Liver (tissue), 9 donors: ENCODE measurements around the gene OSBPL9. TPM values are rescaled to one million over a fixed set of nuclear protein-coding genes. Genes with fewer than 3 reads are reported as not detected.

ENCODE experiments used
- DNase-seq: peaks from one replicate; pipeline ENCODE4 v3.0.0-alpha.2; 2017; ENCODE audit warnings: low spot score
- H3K27ac ChIP-seq, 2 donors: one replicate each; pipeline ENCODE4 v1.7.0; 2013; ENCODE audit warnings: inconsistent platforms in 2 of 2, low read length in 2 of 2, control low read depth in 1 of 2, low read depth in 1 of 2, mild to moderate bottlenecking in 1 of 2
- H3K27me3 ChIP-seq, 4 donors: one replicate each; pipeline versions ENCODE4 v1.6.1 to v1.7.0; 2013; ENCODE audit warnings: low read length in 3 of 4, inconsistent platforms in 1 of 4, mild to moderate bottlenecking in 1 of 4, moderate library complexity in 1 of 4; ENCODE audit not compliant: control insufficient read depth in 4 of 4, insufficient read depth in 4 of 4
- H3K36me3 ChIP-seq, 4 donors: one replicate each; pipeline versions ENCODE4 v1.6.1 to v1.7.0; 2013; ENCODE audit warnings: low read length in 3 of 4, mild to moderate bottlenecking in 3 of 4, low read depth in 1 of 4, moderate library complexity in 1 of 4; ENCODE audit not compliant: control insufficient read depth in 4 of 4, insufficient read depth in 3 of 4
- H3K4me1 ChIP-seq, 4 donors: one replicate each; pipeline versions ENCODE4 v1.6.1 to v1.7.0; 2013; ENCODE audit warnings: low read length in 3 of 4, mild to moderate bottlenecking in 3 of 4, moderate library complexity in 1 of 4; ENCODE audit not compliant: control insufficient read depth in 4 of 4, insufficient read depth in 4 of 4
- H3K4me3 ChIP-seq, 3 donors: one replicate each; pipeline versions ENCODE4 v1.6.1 to v1.7.0; 2013; ENCODE audit warnings: low read length in 3 of 3, control low read depth in 1 of 3, low read depth in 1 of 3, mild to moderate bottlenecking in 1 of 3
- H3K9ac ChIP-seq, 2 donors: one replicate each; pipeline ENCODE4 v1.7.0; 2013; ENCODE audit warnings: low read length in 2 of 2, mild to moderate bottlenecking in 2 of 2, moderate library complexity in 2 of 2, control low read depth in 1 of 2, low read depth in 1 of 2
- H3K9me3 ChIP-seq, 4 donors: one replicate each; pipeline versions ENCODE4 v1.6.1 to v1.7.0; 2013; ENCODE audit warnings: low read length in 3 of 4; ENCODE audit not compliant: control insufficient read depth in 4 of 4
- EGR1 ChIP-seq, 2 donors: IDR thresholded peaks; 2 replicates each; pipeline ENCODE4 v1.6.1; 2016 to 2018; ENCODE audit warnings: antibody characterized with exemption in 2 of 2, low read depth in 2 of 2
- FOXA1 ChIP-seq: IDR thresholded peaks from 2 replicates; pipeline ENCODE4 v1.6.1; 2016; ENCODE audit warnings: antibody characterized with exemption
- FOXA2 ChIP-seq: IDR thresholded peaks from 2 replicates; pipeline ENCODE4 v1.6.1; 2016; ENCODE audit warnings: antibody characterized with exemption
- GABPA ChIP-seq, 2 donors: IDR thresholded peaks in 1 of 2; conservative IDR thresholded peaks in 1 of 2; 2 replicates each; pipeline ENCODE4 v1.6.1; 2016; ENCODE audit warnings: antibody characterized with exemption in 2 of 2, mild to moderate bottlenecking in 1 of 2, moderate library complexity in 1 of 2
- HNF4A ChIP-seq, 2 donors: conservative IDR thresholded peaks; 2 replicates each; pipeline ENCODE4 v1.6.1; 2016; ENCODE audit warnings: antibody characterized with exemption in 2 of 2, mild to moderate bottlenecking in 2 of 2
- HNF4G ChIP-seq: IDR thresholded peaks from 2 replicates; pipeline ENCODE4 v1.6.1; 2016; ENCODE audit warnings: antibody characterized with exemption
- JUND ChIP-seq, 2 donors: IDR thresholded peaks; 2 replicates each; pipeline ENCODE4 v1.6.1; 2016; ENCODE audit warnings: antibody characterized with exemption in 2 of 2
- NR2F2 ChIP-seq: IDR thresholded peaks from 2 replicates; pipeline ENCODE4 v1.6.1; 2016; ENCODE audit warnings: antibody characterized with exemption
- RAD21 ChIP-seq, 2 donors: IDR thresholded peaks; 2 replicates each; pipeline ENCODE4 v1.6.1; 2016; ENCODE audit warnings: antibody characterized with exemption in 2 of 2, mild to moderate bottlenecking in 2 of 2
- RXRA ChIP-seq, 2 donors: IDR thresholded peaks; 2 replicates each; pipeline ENCODE4 v1.6.1; 2017 to 2018; ENCODE audit warnings: antibody characterized with exemption in 2 of 2, mild to moderate bottlenecking in 1 of 2
- SP1 ChIP-seq: IDR thresholded peaks from 2 replicates; pipeline ENCODE4 v1.6.1; 2018; ENCODE audit warnings: antibody characterized with exemption, mild to moderate bottlenecking
- TAF1 ChIP-seq: conservative IDR thresholded peaks from 2 replicates; pipeline ENCODE4 v1.6.1; 2016; ENCODE audit warnings: antibody characterized with exemption, mild to moderate bottlenecking
- YY1 ChIP-seq: IDR thresholded peaks from 2 replicates; pipeline ENCODE4 v1.6.1; 2016; ENCODE audit warnings: antibody characterized with exemption, mild to moderate bottlenecking
- WGBS: extraction: QIAGEN DNeasy Blood & Tissue Kit; methylation state at CpG from one replicate; pipeline ENCODE4 v1.1.7; 2013; 5-methylcytosine and 5-hydroxymethylcytosine counted together
- polyA plus RNA-seq, 2 donors: library from polyadenylated mRNA; stranded (reverse) in 1 of 2; unstranded in 1 of 2; fragments of 200-250 nt in 1 of 2; fragments of >200 nt in 1 of 2; fragmentation: Nextera tagmentation in 1 of 2; extraction: Ambion mirVana in 1 of 2; gene quantifications; one replicate each; pipeline versions ENCODE4 v1.2.1 to v1.2.3, GENCODE V29; 2013 to 2015
- total RNA-seq, 2 donors: library from RNA; depleted of rRNA; stranded (reverse); fragments of >200 nt; gene quantifications; one replicate each; pipeline ENCODE4 v1.2.3, GENCODE V29; 2014
- TF ChIP-seq, protein P1 (sequence below): IDR thresholded peaks from 2 replicates; pipeline ENCODE4 v1.6.1; 2016; ENCODE audit warnings: antibody characterized with exemption, mild to moderate bottlenecking
- TF ChIP-seq, protein P2 (sequence below): fragments of 150-350 bp; IDR thresholded peaks from 2 replicates; pipeline ENCODE4 v1.5.1; 2017; ENCODE audit warnings: improper control_type of control experiment, low read depth, low read length; ENCODE audit not compliant: missing input control
- TF ChIP-seq, protein P3 (sequence below): IDR thresholded peaks from 2 replicates; pipeline ENCODE4 v1.6.1; 2016; ENCODE audit warnings: antibody characterized with exemption
- TF ChIP-seq, protein P4 (sequence below): IDR thresholded peaks from 2 replicates; pipeline ENCODE4 v1.6.1; 2016; ENCODE audit warnings: antibody characterized with exemption
- TF ChIP-seq, protein P5 (sequence below): IDR thresholded peaks from 2 replicates; pipeline ENCODE4 v1.6.1; 2016; ENCODE audit warnings: antibody characterized with exemption
- donor health status: healthy.
- donor health status: healthy.
- donor health status: healthy.
- donor health status: healthy.
- donor health status: healthy.

The OSBPL9 gene
- total and polyA plus RNA-seq, 4 donors, result 52.1 to 129 (median 60.4) TPM

DNA sequence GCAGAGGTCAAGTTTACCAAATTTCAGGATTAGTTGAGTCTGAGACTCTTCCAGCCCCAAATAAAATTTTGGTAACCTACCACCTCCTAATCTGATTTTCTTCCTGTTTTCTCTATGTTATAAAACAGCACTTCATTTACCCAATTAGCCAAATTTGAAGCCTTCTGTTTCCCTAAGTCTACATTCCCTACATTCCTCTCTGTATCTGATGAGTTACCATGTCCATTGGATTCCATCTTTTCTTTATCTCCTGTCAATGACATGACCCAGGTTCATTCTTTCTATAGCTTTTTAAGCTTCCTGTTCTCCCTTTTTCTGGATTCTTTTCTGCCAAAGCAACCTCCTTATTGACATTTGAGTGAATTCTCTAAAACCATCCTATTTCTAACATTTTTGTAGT lies 72.8 kb downstream of the OSBPL9 start (continued):
- TF ChIP-seq, protein P1, sequence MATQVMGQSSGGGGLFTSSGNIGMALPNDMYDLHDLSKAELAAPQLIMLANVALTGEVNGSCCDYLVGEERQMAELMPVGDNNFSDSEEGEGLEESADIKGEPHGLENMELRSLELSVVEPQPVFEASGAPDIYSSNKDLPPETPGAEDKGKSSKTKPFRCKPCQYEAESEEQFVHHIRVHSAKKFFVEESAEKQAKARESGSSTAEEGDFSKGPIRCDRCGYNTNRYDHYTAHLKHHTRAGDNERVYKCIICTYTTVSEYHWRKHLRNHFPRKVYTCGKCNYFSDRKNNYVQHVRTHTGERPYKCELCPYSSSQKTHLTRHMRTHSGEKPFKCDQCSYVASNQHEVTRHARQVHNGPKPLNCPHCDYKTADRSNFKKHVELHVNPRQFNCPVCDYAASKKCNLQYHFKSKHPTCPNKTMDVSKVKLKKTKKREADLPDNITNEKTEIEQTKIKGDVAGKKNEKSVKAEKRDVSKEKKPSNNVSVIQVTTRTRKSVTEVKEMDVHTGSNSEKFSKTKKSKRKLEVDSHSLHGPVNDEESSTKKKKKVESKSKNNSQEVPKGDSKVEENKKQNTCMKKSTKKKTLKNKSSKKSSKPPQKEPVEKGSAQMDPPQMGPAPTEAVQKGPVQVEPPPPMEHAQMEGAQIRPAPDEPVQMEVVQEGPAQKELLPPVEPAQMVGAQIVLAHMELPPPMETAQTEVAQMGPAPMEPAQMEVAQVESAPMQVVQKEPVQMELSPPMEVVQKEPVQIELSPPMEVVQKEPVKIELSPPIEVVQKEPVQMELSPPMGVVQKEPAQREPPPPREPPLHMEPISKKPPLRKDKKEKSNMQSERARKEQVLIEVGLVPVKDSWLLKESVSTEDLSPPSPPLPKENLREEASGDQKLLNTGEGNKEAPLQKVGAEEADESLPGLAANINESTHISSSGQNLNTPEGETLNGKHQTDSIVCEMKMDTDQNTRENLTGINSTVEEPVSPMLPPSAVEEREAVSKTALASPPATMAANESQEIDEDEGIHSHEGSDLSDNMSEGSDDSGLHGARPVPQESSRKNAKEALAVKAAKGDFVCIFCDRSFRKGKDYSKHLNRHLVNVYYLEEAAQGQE, result no peak
- TF ChIP-seq HNF4G (no peak), TAF1 (no peak)

DNA sequence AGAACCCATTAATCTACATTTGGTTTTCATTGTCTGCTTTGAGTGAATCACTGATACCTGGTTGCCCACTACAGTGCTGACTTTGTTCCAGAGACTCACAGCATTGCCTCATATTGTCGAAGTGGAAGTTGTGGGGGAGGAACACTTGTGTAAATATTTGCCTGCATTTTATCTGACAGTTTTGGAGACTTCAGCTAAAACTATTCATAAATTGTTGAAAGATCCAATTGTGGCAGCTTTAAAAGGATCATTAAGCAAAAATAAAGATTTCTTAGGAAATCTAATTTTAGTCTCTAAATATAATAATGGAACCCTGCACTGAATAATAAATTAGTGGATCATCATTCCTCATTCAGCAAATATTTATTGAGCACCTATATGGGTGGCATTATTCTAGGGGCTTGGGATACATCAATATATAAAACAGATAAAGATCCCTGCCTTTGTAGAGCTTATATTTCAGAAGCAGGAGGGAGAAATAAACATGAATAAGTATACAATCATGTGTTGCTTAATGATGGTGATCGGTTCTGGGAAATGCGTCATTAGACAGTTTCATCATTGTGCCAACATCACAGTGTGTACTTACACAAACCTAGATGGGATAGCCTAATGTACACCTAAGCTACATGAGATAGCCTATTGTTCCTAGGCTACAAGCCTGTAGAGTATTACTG lies 73.5 kb downstream of the OSBPL9 start:
- Histone ChIP-seq H3K4me1 (peaks cover 13 to 31% (median 14%) of the 10 kb centered on the region in 4 donors), H3K9ac (peak overlapping the region in 1 of 2 donors; percentile 75), H3K4me3 (no peak overlapping the region), H3K36me3 (no peaks in the 10 kb centered on the region), H3K9me3 (no peaks in the 10 kb centered on the region), H3K27ac (peak overlapping the region; percentile 73 to 82), H3K27me3 (no peaks in the 10 kb centered on the region)
- 26% methylated on average over 3 of the region's 3 CpGs for WGBS
- no peak for DNase-seq
- TF ChIP-seq YY1 (peak; percentile 48), HNF4G (peak; percentile 16), EGR1 (IDR thresholded peaks at IDR 0.05; ENCODE audit: low read depth in 2 of 2) (peak in 1 of 2 donors; percentile 33), HNF4A (conservative IDR thresholded peaks at IDR 0.05) (peak; percentile 58 to 63), JUND (IDR thresholded peaks at IDR 0.05) (peak; percentile 60 to 67), RAD21 (IDR thresholded peaks at IDR 0.05) (peak in 1 of 2 donors; percentile 58), FOXA2 (peak; percentile 94), SP1 (peak; percentile 73), GABPA (IDR thresholded peaks at IDR 0.05 in 1 of 2, conservative IDR thresholded peaks at IDR 0.05 in 1 of 2) (no peak), TAF1 (no peak), RXRA (IDR thresholded peaks at IDR 0.05) (peak; percentile 64 to 66), FOXA1 (peak; percentile 82), NR2F2 (no peak)
- TF ChIP-seq, protein P2, sequence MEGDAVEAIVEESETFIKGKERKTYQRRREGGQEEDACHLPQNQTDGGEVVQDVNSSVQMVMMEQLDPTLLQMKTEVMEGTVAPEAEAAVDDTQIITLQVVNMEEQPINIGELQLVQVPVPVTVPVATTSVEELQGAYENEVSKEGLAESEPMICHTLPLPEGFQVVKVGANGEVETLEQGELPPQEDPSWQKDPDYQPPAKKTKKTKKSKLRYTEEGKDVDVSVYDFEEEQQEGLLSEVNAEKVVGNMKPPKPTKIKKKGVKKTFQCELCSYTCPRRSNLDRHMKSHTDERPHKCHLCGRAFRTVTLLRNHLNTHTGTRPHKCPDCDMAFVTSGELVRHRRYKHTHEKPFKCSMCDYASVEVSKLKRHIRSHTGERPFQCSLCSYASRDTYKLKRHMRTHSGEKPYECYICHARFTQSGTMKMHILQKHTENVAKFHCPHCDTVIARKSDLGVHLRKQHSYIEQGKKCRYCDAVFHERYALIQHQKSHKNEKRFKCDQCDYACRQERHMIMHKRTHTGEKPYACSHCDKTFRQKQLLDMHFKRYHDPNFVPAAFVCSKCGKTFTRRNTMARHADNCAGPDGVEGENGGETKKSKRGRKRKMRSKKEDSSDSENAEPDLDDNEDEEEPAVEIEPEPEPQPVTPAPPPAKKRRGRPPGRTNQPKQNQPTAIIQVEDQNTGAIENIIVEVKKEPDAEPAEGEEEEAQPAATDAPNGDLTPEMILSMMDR, result no peak
- TF ChIP-seq, protein P1, result peak; percentile 38
- TF ChIP-seq, protein P3, sequence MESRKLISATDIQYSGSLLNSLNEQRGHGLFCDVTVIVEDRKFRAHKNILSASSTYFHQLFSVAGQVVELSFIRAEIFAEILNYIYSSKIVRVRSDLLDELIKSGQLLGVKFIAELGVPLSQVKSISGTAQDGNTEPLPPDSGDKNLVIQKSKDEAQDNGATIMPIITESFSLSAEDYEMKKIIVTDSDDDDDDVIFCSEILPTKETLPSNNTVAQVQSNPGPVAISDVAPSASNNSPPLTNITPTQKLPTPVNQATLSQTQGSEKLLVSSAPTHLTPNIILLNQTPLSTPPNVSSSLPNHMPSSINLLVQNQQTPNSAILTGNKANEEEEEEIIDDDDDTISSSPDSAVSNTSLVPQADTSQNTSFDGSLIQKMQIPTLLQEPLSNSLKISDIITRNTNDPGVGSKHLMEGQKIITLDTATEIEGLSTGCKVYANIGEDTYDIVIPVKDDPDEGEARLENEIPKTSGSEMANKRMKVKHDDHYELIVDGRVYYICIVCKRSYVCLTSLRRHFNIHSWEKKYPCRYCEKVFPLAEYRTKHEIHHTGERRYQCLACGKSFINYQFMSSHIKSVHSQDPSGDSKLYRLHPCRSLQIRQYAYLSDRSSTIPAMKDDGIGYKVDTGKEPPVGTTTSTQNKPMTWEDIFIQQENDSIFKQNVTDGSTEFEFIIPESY, result no peak
- TF ChIP-seq, protein P4, sequence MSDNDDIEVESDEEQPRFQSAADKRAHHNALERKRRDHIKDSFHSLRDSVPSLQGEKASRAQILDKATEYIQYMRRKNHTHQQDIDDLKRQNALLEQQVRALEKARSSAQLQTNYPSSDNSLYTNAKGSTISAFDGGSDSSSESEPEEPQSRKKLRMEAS, result peak; percentile 15
- TF ChIP-seq, protein P5, sequence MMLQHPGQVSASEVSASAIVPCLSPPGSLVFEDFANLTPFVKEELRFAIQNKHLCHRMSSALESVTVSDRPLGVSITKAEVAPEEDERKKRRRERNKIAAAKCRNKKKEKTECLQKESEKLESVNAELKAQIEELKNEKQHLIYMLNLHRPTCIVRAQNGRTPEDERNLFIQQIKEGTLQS, result peak; percentile 82
